Body of pancreas (tissue), 4 donors: Measurements from ENCODE around the gene EYS.

Experiments
- POLR2A ChIP-seq, 3 donors: fragments of 450-650 bp; IDR thresholded peaks; one replicate each; pipeline ENCODE4 v1.6.1; 2016; ENCODE audit warnings: antibody characterized with exemption in 3 of 3, mild to moderate bottlenecking in 2 of 3
- TF ChIP-seq, protein P1 (sequence below), 7 experiments: fragments of 450-650 bp in 4 of 7; fragments of 200-600 bp in 3 of 7; sonication (generic) in 3 of 7; IDR thresholded peaks; one replicate each; pipeline ENCODE4 v1.5.1; 2016 to 2019; ENCODE audit warnings: antibody characterized with exemption in 7 of 7

DNA sequence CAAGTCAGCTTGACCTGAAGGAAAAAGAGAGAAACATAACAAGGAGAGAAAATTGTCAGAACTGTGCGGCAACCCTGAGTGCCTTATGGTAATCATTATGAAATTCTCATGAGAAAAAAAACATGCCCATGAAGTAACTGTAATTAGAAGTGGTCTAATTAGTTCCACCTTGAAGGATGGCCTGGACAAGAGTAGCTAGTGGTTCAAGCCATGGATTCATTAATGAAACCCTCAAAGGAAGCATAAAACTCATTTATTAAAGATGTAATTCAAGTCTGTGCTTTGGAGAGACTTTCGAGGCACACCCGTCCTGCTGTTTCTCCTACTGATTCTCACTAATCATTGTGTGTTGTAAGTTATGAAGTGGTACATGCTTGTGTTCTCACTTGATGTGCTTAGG lies 1911.2 kb downstream of the EYS start:
- TF ChIP-seq, protein P1, sequence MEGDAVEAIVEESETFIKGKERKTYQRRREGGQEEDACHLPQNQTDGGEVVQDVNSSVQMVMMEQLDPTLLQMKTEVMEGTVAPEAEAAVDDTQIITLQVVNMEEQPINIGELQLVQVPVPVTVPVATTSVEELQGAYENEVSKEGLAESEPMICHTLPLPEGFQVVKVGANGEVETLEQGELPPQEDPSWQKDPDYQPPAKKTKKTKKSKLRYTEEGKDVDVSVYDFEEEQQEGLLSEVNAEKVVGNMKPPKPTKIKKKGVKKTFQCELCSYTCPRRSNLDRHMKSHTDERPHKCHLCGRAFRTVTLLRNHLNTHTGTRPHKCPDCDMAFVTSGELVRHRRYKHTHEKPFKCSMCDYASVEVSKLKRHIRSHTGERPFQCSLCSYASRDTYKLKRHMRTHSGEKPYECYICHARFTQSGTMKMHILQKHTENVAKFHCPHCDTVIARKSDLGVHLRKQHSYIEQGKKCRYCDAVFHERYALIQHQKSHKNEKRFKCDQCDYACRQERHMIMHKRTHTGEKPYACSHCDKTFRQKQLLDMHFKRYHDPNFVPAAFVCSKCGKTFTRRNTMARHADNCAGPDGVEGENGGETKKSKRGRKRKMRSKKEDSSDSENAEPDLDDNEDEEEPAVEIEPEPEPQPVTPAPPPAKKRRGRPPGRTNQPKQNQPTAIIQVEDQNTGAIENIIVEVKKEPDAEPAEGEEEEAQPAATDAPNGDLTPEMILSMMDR (IDR thresholded peaks at IDR 0.05) = no peak
- TF ChIP-seq POLR2A (IDR thresholded peaks at IDR 0.05) = no peak
